ENCODE measurements around the gene EEPD1. TPM values are rescaled to one million over a fixed set of nuclear protein-coding genes. Genes with fewer than 3 reads are reported as not detected.

The EEPD1 gene
- total RNA-seq, 1 donor = 4.1 TPM

DNA sequence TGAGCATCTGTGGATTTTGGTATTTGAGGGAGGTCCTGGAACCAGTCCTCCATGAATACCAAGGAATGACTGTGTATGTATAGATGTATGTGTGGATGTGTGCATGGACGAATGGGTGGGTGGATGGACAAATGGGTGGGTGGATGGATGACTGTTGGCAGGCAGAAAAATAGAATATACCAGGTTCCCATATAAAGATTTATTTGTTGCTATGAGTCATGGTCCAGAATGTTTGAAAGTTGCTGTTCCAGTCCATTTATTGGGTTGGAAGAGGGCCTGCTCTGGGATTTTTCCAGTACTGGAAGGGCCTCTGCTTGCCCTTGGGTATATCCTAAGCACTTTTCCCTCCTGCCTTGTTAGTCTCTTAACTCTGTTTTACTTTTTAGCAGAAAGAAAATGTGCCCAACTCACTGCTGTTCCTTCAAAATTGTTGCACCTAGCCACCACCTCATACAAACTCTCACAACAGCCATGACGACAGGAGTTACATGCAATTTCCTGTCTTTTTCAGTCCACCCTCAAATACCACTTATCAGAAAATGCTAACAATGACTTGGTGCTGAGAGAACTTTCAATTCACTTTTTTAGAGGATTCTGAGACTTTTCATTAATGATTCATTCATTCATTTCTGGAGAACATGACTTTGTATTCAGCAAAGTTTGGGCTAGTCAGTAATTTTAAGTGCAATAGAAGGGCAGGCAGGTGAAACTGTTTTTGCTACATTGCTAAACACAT, 108.1 kb downstream of the EEPD1 start:
- Histone ChIP-seq H3K4me1 (ENCODE audit: insufficient read depth, low read length) (peaks cover 60% of the 10 kb centered on the region), H3K4me3 (ENCODE audit: low read length) (no peak overlapping the region), H3K27me3 (ENCODE audit: insufficient read depth, low read length) (no peaks in the 10 kb centered on the region), H3K9me3 (ENCODE audit: low read depth, low read length) (no peaks in the 10 kb centered on the region)

DNA sequence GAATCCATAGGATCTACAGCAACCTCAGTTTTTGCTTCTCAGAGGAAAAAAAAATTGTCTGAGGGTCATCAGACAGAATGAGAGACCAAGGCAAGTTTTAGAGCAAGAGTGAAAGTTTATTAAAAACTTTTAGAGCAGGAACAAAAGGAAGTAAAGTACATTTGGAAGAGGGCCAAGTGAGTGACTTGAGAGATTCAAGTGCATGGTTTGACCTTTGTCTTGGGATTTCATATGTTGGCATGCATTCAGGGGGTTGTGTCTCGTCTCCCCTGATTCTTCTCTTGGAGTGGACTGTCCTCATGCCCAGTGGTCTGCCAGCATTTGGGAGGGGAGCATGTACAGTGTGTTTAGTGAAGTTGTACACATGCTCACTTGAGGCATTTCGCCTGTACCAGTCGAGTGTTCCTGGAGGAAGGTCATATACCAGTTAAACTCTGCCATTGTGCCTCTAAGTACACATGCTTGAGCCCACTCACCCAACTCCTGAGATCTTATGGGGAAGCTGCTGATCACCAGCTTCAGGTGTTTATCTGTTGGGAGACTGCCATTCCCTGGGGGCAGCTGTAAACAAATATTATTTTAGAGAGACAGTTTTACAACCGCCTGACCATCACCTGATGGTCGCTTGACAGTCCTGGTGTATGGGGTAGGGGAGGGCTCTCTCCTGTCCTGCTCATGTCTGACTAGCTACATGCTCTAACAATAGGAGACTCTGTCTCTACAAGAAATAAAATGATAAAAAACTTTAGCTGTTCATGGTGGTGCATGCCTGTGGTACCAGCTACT, 109.4 kb downstream of the EEPD1 start:
- Histone ChIP-seq H3K27me3 (ENCODE audit: insufficient read depth, low read length) (no peaks in the 10 kb centered on the region), H3K9me3 (ENCODE audit: low read depth, low read length) (no peaks in the 10 kb centered on the region), H3K4me3 (ENCODE audit: low read length) (no peak overlapping the region), H3K4me1 (ENCODE audit: insufficient read depth, low read length) (peaks cover 72% of the 10 kb centered on the region)

DNA sequence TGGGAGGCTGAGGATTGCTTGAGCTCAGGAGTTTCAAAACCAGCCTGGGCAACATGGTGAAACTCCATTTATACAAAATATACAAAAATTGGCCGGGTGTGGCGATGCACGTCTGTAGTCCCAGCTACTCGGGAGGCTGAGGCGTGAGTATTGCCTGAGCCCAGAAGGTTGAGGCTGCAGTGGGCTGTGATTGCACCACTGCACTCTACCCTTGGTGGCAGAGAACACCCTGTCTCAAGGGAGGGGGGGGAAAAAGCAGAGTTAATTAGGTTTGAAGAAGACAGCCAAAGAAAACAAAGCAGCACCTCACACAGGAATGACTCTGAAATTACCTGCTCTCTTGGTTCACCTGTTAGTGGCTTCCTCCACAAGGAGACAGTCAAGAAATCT, 110.0 kb downstream of the EEPD1 start:
- H3K4me1 ChIP-seq (ENCODE audit: insufficient read depth, low read length) = peaks cover 72% of the 10 kb centered on the region
- H3K4me3 ChIP-seq (ENCODE audit: low read length) = no peak overlapping the region
- H3K9me3 ChIP-seq (ENCODE audit: low read depth, low read length) = no peaks in the 10 kb centered on the region
- H3K27me3 ChIP-seq (ENCODE audit: insufficient read depth, low read length) = no peaks in the 10 kb centered on the region

DNA sequence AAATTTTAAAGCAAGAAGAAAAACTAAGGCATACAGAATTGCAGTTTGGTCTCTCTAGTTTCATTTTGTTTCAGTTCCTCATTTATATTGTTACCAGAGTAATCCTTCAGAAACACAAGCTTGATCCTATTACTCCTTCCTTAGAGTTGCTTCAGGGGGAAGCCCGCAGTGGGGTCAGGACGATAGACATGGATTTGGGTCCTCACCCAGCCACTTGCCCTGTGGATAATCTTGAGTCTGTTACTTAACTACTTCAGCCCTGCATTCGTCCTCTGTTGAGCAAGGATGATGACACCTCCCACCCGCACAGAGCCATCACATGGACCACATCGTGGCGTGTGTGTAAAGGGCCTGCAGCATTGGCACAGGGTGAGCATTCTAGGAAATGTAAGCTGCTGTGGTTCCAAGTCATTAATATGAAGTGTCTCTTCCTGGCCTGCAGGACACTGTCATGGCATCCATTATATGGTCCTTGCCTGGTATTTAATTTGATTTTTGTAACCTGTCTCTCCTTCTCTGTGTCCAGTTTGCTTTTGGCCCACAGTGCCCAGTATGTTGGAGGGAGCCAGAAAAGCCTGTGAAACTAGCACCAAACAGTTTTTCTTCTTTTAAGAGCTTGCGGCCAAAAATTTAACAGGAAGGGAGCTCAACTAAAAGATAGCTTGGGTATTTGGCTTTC, 111.2 kb downstream of the EEPD1 start:
- Histone ChIP-seq H3K9me3 (ENCODE audit: low read depth, low read length) (no peaks in the 10 kb centered on the region), H3K4me3 (ENCODE audit: low read length) (no peak overlapping the region), H3K4me1 (ENCODE audit: insufficient read depth, low read length) (peaks cover 72% of the 10 kb centered on the region), H3K27me3 (ENCODE audit: insufficient read depth, low read length) (no peaks in the 10 kb centered on the region)

DNA sequence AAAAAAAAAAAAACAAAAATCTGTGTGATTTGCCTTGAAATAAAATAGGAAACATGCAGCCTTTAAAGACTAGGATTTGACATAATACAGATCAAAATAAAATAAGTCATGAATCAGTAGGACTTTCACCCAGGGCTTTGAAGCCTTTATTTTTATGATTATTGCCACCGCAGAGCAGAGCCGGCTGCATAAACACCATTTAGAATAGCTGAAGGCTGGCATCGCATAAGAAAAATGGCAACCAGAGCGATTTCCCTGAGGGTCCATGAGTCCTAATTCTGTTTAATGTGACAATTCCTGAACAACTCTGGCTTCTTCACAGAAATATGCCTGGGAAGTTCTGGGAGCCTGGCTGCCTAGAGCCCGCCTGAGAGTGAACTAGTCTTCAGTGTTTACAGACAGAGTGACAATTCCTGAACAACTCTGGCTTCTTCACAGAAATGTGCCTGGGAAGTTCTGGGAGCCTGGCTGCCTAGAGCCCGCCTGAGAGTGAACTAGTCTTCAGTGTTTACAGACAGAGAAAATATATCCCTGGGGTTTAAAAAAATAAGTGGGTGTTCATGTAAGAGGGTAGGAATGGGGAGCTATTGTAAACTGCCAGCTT, 112.0 kb downstream of the EEPD1 start:
- Histone ChIP-seq H3K9me3 (ENCODE audit: low read depth, low read length) (no peaks in the 10 kb centered on the region), H3K27me3 (ENCODE audit: insufficient read depth, low read length) (no peaks in the 10 kb centered on the region), H3K4me1 (ENCODE audit: insufficient read depth, low read length) (peaks cover 72% of the 10 kb centered on the region), H3K4me3 (ENCODE audit: low read length) (no peak overlapping the region)

DNA sequence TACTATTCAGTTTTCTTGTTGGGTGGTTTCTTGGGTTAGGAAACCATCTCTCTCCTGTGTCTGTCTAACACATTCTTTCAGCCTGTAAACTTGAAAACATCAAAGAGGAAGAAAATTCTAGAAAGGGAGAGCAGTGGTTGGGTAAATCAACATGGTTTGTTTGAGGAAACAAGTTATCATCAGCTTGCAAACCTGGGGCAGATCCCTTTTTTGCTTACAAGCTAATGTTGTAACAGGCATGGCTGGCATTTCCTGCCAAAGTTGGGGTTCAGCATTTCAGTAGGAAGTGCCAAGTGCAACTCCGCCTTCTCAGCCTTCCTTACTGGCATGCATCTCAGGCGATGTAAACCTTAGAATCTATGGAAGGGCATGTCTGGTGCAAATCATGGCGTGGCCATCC, 112.6 kb downstream of the EEPD1 start:
- no peaks in the 10 kb centered on the region for H3K27me3 ChIP-seq (ENCODE audit: insufficient read depth, low read length)
- no peaks in the 10 kb centered on the region for H3K9me3 ChIP-seq (ENCODE audit: low read depth, low read length)
- peaks cover 67% of the 10 kb centered on the region for H3K4me1 ChIP-seq (ENCODE audit: insufficient read depth, low read length)
- H3K4me3 ChIP-seq (ENCODE audit: low read length) = no peak overlapping the region

DNA sequence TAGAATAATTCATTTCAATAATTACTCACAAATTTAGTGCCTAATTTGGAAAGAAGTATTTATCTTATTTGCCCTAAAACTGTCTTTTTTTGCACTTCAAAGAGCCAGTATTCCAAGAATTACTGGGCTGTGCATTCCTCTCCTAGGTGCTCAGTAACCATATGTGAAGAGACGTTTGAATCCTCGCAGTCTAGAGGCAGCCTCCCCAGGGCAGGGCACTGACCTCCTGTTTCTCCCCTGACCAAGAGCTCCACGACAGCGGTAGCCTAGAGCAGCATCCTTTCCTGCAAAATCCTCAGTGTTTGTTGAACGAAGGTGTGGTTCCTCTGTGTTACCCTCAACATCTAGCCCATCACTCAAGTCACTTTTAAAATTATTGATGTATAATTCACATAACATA, 113.1 kb downstream of the EEPD1 start:
- Histone ChIP-seq H3K27me3 (ENCODE audit: insufficient read depth, low read length) (no peaks in the 10 kb centered on the region), H3K9me3 (ENCODE audit: low read depth, low read length) (no peaks in the 10 kb centered on the region), H3K4me1 (ENCODE audit: insufficient read depth, low read length) (peaks cover 62% of the 10 kb centered on the region), H3K4me3 (ENCODE audit: low read length) (no peak overlapping the region)

DNA sequence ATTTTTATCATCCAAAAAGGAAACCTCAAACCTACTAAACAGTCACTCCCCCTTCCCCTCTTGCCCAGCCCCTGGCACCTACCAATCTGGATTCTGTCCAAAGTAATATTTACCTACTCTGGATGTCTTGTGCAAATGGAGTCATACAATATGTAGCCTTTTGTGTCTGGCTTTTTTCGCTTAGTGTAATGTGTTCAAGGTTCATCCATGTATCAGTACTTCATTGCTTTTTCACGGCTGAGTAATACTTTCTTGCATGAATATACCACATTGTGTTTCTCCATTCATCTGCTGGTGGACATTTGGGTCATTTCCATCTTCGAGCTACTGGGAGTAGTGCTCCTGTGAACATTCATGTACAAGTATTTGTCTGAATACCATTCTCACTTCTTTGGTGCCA, 113.6 kb downstream of the EEPD1 start:
- Histone ChIP-seq H3K9me3 (ENCODE audit: low read depth, low read length) (no peaks in the 10 kb centered on the region), H3K4me1 (ENCODE audit: insufficient read depth, low read length) (peaks cover 57% of the 10 kb centered on the region), H3K4me3 (ENCODE audit: low read length) (no peak overlapping the region), H3K27me3 (ENCODE audit: insufficient read depth, low read length) (no peaks in the 10 kb centered on the region)

DNA sequence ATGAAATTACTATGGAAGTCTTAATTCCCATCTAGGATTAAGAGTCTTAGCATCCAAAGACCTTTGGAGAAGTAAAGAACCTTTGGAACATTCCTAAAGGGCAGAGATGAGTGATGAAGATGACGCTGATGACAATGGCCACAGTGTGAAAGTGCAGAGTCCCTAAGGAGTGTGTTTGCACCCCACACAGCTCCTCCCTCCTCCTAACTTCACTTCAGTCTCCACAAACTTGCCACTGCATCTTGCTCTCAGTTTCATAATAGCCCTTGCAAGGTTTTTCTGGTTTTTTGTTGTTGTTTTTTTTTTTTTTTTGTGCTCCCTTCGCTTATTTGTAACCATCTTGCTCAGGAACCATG, 119.1 kb downstream of the EEPD1 start:
- no peaks in the 10 kb centered on the region for H3K27me3 ChIP-seq (ENCODE audit: insufficient read depth, low read length)
- H3K4me3 ChIP-seq (ENCODE audit: low read length) = no peak overlapping the region
- peaks cover 30% of the 10 kb centered on the region for H3K4me1 ChIP-seq (ENCODE audit: insufficient read depth, low read length)
- H3K9me3 ChIP-seq (ENCODE audit: low read depth, low read length) = no peaks in the 10 kb centered on the region

DNA sequence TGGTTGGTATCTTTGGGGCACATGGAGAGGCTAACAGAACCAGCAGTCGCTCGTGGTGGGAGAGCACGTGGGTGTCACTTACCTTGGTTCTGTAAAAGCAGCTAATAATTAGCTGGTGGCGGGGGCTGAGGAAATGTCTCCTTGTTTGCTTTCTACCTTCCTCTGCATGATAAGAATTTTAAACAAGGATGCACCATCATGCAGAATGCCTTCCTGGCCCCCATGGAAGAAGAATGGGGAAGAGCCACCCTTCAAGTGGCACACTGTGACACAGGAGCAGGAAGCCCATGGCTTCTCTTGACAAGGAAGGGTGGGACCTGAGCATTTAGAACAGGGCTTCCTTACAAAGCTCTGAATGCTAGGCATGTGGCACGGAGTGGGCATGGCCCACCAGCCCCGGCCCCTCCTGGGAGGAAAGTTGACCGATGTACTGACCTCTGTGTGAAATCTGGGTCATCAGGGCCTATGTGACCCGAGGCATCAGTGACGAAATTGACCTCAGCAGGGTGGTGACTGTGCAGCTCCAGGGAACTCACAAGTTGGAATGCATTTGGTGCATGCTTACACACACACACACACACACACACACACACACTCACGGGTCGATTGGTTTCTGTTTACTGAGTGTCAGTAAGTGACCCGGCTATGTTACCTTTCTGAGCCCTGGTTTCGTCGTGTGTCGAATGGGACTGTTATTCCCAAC, 119.7 kb downstream of the EEPD1 start:
- no peak overlapping the region for H3K4me3 ChIP-seq (ENCODE audit: low read length)

DNA sequence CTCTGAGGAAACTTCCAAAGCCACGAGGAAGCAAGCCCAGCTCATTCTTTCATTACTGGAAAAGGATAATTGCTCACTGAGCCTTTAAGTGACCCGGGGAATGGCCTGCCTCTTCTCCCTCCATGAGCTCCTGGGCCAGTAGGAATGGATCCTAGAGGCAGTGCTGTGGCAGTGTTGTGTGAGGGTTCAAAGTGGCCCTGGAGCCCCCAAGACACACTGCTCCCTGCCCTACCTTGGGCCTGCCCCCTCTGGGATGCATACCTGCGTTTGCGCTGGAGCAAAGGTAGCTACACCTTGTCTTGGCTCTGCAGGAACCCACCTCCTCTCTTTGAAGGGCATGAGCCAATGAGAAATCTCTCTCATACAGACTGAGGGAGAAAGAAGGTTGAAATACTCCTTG, 120.8 kb downstream of the EEPD1 start:
- no peaks in the 10 kb centered on the region for H3K9me3 ChIP-seq (ENCODE audit: low read depth, low read length)
- H3K27me3 ChIP-seq (ENCODE audit: insufficient read depth, low read length) = no peaks in the 10 kb centered on the region
- no peak overlapping the region for H3K4me3 ChIP-seq (ENCODE audit: low read length)
- peaks cover 28% of the 10 kb centered on the region for H3K4me1 ChIP-seq (ENCODE audit: insufficient read depth, low read length)

More for the DNA sequence above, 119.7 kb downstream of the EEPD1 start:
- no peaks in the 10 kb centered on the region for H3K9me3 ChIP-seq (ENCODE audit: low read depth, low read length)
- no peaks in the 10 kb centered on the region for H3K27me3 ChIP-seq (ENCODE audit: insufficient read depth, low read length)
- H3K4me1 ChIP-seq (ENCODE audit: insufficient read depth, low read length) = peaks cover 28% of the 10 kb centered on the region

DNA sequence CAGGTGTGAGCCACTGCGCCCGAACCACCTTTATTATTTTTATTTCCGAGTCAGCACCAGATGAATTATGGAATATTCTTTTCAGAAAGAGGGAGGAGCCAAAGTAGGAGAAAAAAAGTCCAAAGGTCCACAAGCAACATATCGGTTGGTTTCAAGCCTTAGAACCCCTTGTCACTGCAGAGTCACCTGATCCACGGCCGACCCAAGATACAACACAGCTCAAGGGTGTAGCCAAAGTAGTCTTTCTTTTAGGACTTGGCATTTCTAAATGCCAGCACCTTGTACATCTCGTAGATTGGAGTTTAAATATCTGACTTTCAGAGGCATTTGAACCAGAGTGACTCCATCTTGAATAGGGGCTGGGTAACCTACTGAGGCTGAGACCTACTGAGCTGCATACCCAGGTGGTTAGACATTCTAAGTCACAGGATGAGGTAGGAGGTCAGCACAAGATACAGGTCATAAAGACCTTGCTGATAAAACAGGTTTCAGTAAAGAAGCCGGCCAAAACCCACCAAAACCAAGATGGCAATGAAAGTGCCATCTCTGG, 122.8 kb downstream of the EEPD1 start:
- Histone ChIP-seq H3K9me3 (ENCODE audit: low read depth, low read length) (no peaks in the 10 kb centered on the region), H3K4me3 (ENCODE audit: low read length) (no peak overlapping the region), H3K27me3 (ENCODE audit: insufficient read depth, low read length) (no peaks in the 10 kb centered on the region), H3K4me1 (ENCODE audit: insufficient read depth, low read length) (peaks cover 37% of the 10 kb centered on the region)

DNA sequence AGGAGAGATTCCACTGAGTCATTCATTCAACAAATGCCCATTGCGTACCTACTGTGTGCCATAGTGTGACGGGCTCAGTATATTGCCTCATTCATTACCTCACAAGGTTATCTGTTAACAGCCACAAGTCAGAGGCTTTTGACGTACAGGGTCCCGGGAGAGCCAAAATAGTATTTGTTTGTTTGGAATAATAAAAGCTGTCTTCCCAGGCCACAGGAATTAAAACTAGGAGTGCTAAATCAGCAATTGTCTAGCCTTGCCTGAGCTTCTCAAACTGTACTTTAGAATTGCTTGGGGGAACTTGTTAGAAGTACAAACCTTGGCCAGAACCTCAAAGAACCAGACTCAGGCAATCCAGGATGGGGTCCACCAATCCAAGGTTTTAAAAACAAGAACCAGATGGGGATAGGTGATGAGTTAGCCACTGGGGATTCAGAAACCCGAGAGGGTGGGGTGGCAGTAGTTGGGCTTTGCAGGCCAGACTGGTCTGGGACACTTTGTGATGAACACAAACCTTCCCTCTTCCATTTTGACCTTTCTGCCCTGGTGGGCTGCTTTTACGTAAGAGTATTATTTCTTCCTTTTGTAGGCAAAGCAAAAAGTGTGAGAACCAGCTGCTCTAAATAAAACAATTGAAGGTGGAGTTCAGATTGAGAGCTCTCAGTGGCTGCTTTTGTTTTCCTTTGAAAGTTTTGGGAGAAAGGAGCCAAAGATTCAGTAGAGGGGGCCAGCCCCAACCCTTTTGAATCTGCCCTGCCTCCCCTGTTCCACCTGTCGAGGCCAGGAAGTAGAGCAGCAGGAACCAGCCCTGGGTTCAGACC, 123.6 kb downstream of the EEPD1 start:
- H3K27me3 ChIP-seq (ENCODE audit: insufficient read depth, low read length) = no peaks in the 10 kb centered on the region
- H3K9me3 ChIP-seq (ENCODE audit: low read depth, low read length) = no peaks in the 10 kb centered on the region
- H3K4me1 ChIP-seq (ENCODE audit: insufficient read depth, low read length) = peaks cover 45% of the 10 kb centered on the region
- no peak overlapping the region for H3K4me3 ChIP-seq (ENCODE audit: low read length)

DNA sequence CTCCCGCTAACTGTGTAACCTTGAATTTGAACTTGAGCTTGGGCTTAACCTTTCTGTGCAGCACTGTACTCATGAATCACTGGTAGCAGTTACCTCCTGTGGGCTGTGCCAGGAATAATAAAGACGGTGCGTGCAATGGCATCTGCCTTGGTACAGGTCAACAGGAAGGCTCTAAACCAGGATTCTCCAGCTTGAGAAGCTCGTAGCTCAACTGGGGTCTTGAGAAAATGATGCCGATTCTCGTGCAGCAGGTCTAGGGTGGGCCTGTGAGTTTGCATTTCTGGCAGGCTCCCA, 124.1 kb downstream of the EEPD1 start:
- Histone ChIP-seq H3K9me3 (ENCODE audit: low read depth, low read length) (no peaks in the 10 kb centered on the region), H3K4me1 (ENCODE audit: insufficient read depth, low read length) (peaks cover 48% of the 10 kb centered on the region), H3K27me3 (ENCODE audit: insufficient read depth, low read length) (no peaks in the 10 kb centered on the region), H3K4me3 (ENCODE audit: low read length) (no peak overlapping the region)

Data from mononuclear cell (primary cell).